ENCODE results near the gene NOLC1. TPM values are rescaled to one million over a fixed set of nuclear protein-coding genes. Genes with fewer than 3 reads are reported as not detected.

Gene NOLC1
- total and polyA plus RNA-seq, 2 of the 13 experiments (the other 11 are each of a cell fraction or from before 2014, with no cell fraction given) = 50.6 to 81.0 TPM

GRCh38 chr10:102117391-102118159 is 34.6 kb upstream of the NOLC1 start (continued):
- TF ChIP-seq AGO1 (IDR thresholded peaks at IDR 0.05; ENCODE audit: low read depth, low read length, poor library complexity, severe bottlenecking) (no peak), LCORL (IDR thresholded peaks at IDR 0.05) (no peak), LCORL (CRISPR knock-in tag; IDR thresholded peaks at IDR 0.05) (peak; percentile 72), ZNF772 (CRISPR knock-in tag; IDR thresholded peaks at IDR 0.05) (peak; percentile 16; the same call in 1 of the 2 replicates), SMAD3 (CRISPR knock-in tag; IDR thresholded peaks at IDR 0.05) (0 out of 2 replicates have a peak, but pooled peaks have one; percentile 67), ATF3 (CRISPR knock-in tag; IDR thresholded peaks at IDR 0.05) (no peak), MNT (IDR thresholded peaks at IDR 0.05) (peak; percentile 76), ZNF34 (CRISPR knock-in tag; IDR thresholded peaks at IDR 0.05; ENCODE audit: borderline replicate concordance) (no peak), DPF2 (CRISPR knock-in tag; IDR thresholded peaks at IDR 0.05; ENCODE audit: borderline replicate concordance, low read depth) (0 out of 2 replicates have a peak, but pooled peaks have one; percentile 26), ZNF652 (CRISPR knock-in tag; IDR thresholded peaks at IDR 0.05; ENCODE audit: borderline replicate concordance, low read depth) (peak; percentile 87), ZNF263 (CRISPR knock-in tag; IDR thresholded peaks at IDR 0.05) (peak; percentile 68), TFDP1 (CRISPR knock-in tag; IDR thresholded peaks at IDR 0.05; ENCODE audit: borderline replicate concordance) (peak; percentile 30; the same call in 1 of the 2 replicates), GMEB2 (CRISPR knock-in tag; IDR thresholded peaks at IDR 0.05; ENCODE audit: low read depth) (no peak), PAX8 (CRISPR knock-in tag; IDR thresholded peaks at IDR 0.05; ENCODE audit: borderline replicate concordance) (no peak), MXD4 (CRISPR knock-in tag; IDR thresholded peaks at IDR 0.05) (no peak), EEA1 (CRISPR knock-in tag; IDR thresholded peaks at IDR 0.05; ENCODE audit: borderline replicate concordance) (no peak), AHR (CRISPR knock-in tag; IDR thresholded peaks at IDR 0.05) (0 out of 2 replicates have a peak, but pooled peaks have one; percentile 22), HHEX (CRISPR knock-in tag; IDR thresholded peaks at IDR 0.05) (no peak), ZNF790 (CRISPR knock-in tag; IDR thresholded peaks at IDR 0.05; ENCODE audit: borderline replicate concordance) (no peak), PAXIP1 (CRISPR knock-in tag; conservative IDR thresholded peaks at IDR 0.05) (peak; percentile 73; the same call in 1 of the 2 replicates), THAP11 (CRISPR knock-in tag; IDR thresholded peaks at IDR 0.05) (peak; percentile 74), ZNF709 (CRISPR knock-in tag; IDR thresholded peaks at IDR 0.05) (0 out of 2 replicates have a peak, but pooled peaks have one; percentile 41)

All from HepG2 (cell line).